Stomach (tissue), 4 donors: Measurements from ENCODE around the gene S100A5.

Source experiments
- CTCF ChIP-seq, 7 experiments: fragments of 450-650 bp in 4 of 7; fragments of 200-600 bp in 3 of 7; sonication (generic) in 3 of 7; IDR thresholded peaks; one replicate each; pipeline ENCODE4 v1.5.1; 2016 to 2019; ENCODE audit warnings: antibody characterized with exemption in 7 of 7, control low read depth in 2 of 7, mild to moderate bottlenecking in 1 of 7
- EP300 ChIP-seq: sonication (generic); formaldehyde crosslinking; IDR thresholded peaks from one replicate; pipeline ENCODE4 v1.6.1; 2017; ENCODE audit warnings: antibody characterized with exemption
- POLR2A ChIP-seq, 4 donors: fragments of 450-650 bp; IDR thresholded peaks; one replicate each; pipeline ENCODE4 v1.6.1; 2016; ENCODE audit warnings: antibody characterized with exemption in 4 of 4, control low read depth in 2 of 4, mild to moderate bottlenecking in 1 of 4, moderate library complexity in 1 of 4
- POLR2AphosphoS5 ChIP-seq, 3 donors: sonication (generic); formaldehyde crosslinking; IDR thresholded peaks; one replicate each; pipeline ENCODE4 v1.6.1; 2016; ENCODE audit warnings: antibody characterized with exemption in 3 of 3

GRCh38 chr1:153534925-153535241 lies 5.9 kb downstream of the S100A5 start:
- TF ChIP-seq CTCF (IDR thresholded peaks at IDR 0.05), result no peak
- peak in 1 of 3 donors; percentile 2 for TF ChIP-seq POLR2AphosphoS5 (IDR thresholded peaks at IDR 0.05)
- TF ChIP-seq EP300, result no peak
- TF ChIP-seq POLR2A (IDR thresholded peaks at IDR 0.05), result no peak
